Upper lobe of left lung (tissue), 4 donors: ENCODE measurements around the gene NUDT6.

Experiments
- CTCF ChIP-seq, 6 experiments: fragments of 450-650 bp in 4 of 6; fragments of 200-600 bp in 2 of 6; sonication (generic) in 2 of 6; IDR thresholded peaks; one replicate each; pipeline ENCODE4 v1.5.1; 2016 to 2019; ENCODE audit warnings: antibody characterized with exemption in 6 of 6
- POLR2A ChIP-seq, 4 donors: fragments of 450-650 bp; IDR thresholded peaks; one replicate each; pipeline ENCODE4 v1.5.1; 2016 to 2017; ENCODE audit warnings: antibody characterized with exemption in 4 of 4, mild to moderate bottlenecking in 2 of 4

- TF ChIP-seq CTCF (IDR thresholded peaks at IDR 0.05) (no peak), POLR2A (IDR thresholded peaks at IDR 0.05) (no peak)
These were observed 597 bp upstream of the NUDT6 start for GRCh38 chr4:122922877-122923511.
